ENCODE results near the gene CD82. TPM values are rescaled to one million over a fixed set of nuclear protein-coding genes. Genes with fewer than 3 reads are reported as not detected.

CD82 gene
- total and polyA plus RNA-seq, 2 of the 8 experiments (the other 6 are each of a cell fraction or from before 2014, with no cell fraction given): 7.9 to 10.3 TPM

DNA sequence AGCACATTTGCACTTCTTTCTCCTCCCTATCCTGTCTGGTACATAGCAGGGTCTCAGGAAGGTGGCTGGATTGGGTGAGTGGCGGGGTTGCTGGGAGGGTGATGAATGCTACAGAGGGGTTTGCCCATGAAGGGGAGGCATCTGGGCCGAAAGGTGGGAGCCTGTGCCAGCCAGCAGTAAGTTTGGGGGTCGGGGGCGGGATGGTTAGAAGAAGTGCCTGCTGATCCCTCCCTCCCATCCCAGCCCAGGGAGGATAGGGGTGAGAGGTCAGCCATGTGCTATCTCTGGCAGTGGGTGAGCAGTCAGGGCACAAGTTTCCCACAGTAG lies 2.8 kb downstream of the CD82 start (continued):
- no peak for TF ChIP-seq EZH2 (IDR thresholded peaks at IDR 0.05; ENCODE audit: low read depth, low read length, severe bottlenecking)
- no peak for TF ChIP-seq JUND (IDR thresholded peaks at IDR 0.05; ENCODE audit: low read length)
- no peak for TF ChIP-seq EP300 (IDR thresholded peaks at IDR 0.05; ENCODE audit: borderline replicate concordance in 1 of 2, low read depth in 2 of 2, low read length in 2 of 2)
- TF ChIP-seq CREB1 (IDR thresholded peaks at IDR 0.05): no peak
- no peak for TF ChIP-seq CBX5 (IDR thresholded peaks at IDR 0.05; ENCODE audit: low read depth, low read length)
